Gastrocnemius medialis (tissue), 4 donors: ENCODE results near the gene MED10. TPM values are rescaled to one million over a fixed set of nuclear protein-coding genes. Genes with fewer than 3 reads are reported as not detected.

ENCODE experiments used
- ATAC-seq, 2 donors: fragments of 150-250 bp; one replicate each; pipeline ENCODE4 v1.9.1; 2016
- DNase-seq, 2 donors: peaks; one replicate each; pipeline ENCODE4 v3.0.0-alpha.2; 2019
- H3K27ac ChIP-seq, 4 donors: fragments of 200-600 bp; sonication (generic); 1 replicate in 1 of 4; 2 replicates in 3 of 4; pipeline ENCODE4 v1.5.1; 2016 to 2018; ENCODE audit warnings: mild to moderate bottlenecking in 2 of 4, moderate library complexity in 1 of 4
- H3K27me3 ChIP-seq, 3 donors: fragments of 200-600 bp; sonication (generic) in 2 of 3; 1 replicate in 1 of 3; 2 replicates in 2 of 3; pipeline versions ENCODE4 v1.5.1 to v1.6.0; 2016 to 2019; ENCODE audit warnings: mild to moderate bottlenecking in 1 of 3, moderate library complexity in 1 of 3
- H3K36me3 ChIP-seq, 2 donors: fragments of 200-600 bp; sonication (generic) in 1 of 2; one replicate each; pipeline ENCODE4 v1.5.1; 2017 to 2018
- H3K4me1 ChIP-seq, 2 donors: fragments of 200-600 bp; sonication (generic) in 1 of 2; one replicate each; pipeline ENCODE4 v1.5.1; 2016 to 2017; ENCODE audit warnings: mild to moderate bottlenecking in 2 of 2
- H3K4me3 ChIP-seq, 4 donors: fragments of 200-600 bp; sonication (generic) in 3 of 4; 1 replicate in 1 of 4; 2 replicates in 3 of 4; pipeline ENCODE4 v1.5.1; 2016 to 2019; ENCODE audit warnings: mild to moderate bottlenecking in 2 of 4
- H3K9me3 ChIP-seq, 3 donors: fragments of 200-600 bp; sonication (generic) in 2 of 3; 1 replicate in 1 of 3; 2 replicates in 2 of 3; pipeline ENCODE4 v1.5.1; 2016 to 2019
- POLR2A ChIP-seq, 2 donors: fragments of 450-650 bp; IDR thresholded peaks; one replicate each; pipeline ENCODE4 v1.6.1; 2017; ENCODE audit warnings: antibody characterized with exemption in 2 of 2, mild to moderate bottlenecking in 2 of 2, moderate library complexity in 2 of 2
- in situ Hi-C, 4 donors: fragments of 200-750 bp; cut with MboI; loops; one replicate each; pipeline versions ENCODE4 v1.15.0 to v1.8.0; 2017; ENCODE audit warnings: low sequenced_read_pairs in 4 of 4
- intact Hi-C: fragments of 100-400 bp; cut with DNase I; formaldehyde crosslinking; loops from one replicate; pipeline ENCODE4 v1.15.1; 2023; ENCODE audit warnings: low total_unique reads
- total RNA-seq, 4 donors: library from RNA; depleted of rRNA; stranded (reverse); fragments of >200 nt; gene quantifications; one replicate each; pipeline versions ENCODE4 v1.1.0 to v1.2.3, GENCODE V29; 2016
- TF ChIP-seq, protein P1 (sequence below), 5 experiments: fragments of 450-650 bp in 3 of 5; fragments of 200-600 bp in 2 of 5; sonication (generic) in 2 of 5; IDR thresholded peaks in 4 of 5; conservative IDR thresholded peaks in 1 of 5; 1 replicate in 4 of 5; 2 replicates in 1 of 5; pipeline ENCODE4 v1.5.1; 2016 to 2019; ENCODE audit warnings: antibody characterized with exemption in 5 of 5, mild to moderate bottlenecking in 3 of 5, moderate library complexity in 3 of 5

The MED10 gene
- total RNA-seq, 4 donors from 2014 or later = 15.9 to 37.5 (median 32.2) TPM

DNA sequence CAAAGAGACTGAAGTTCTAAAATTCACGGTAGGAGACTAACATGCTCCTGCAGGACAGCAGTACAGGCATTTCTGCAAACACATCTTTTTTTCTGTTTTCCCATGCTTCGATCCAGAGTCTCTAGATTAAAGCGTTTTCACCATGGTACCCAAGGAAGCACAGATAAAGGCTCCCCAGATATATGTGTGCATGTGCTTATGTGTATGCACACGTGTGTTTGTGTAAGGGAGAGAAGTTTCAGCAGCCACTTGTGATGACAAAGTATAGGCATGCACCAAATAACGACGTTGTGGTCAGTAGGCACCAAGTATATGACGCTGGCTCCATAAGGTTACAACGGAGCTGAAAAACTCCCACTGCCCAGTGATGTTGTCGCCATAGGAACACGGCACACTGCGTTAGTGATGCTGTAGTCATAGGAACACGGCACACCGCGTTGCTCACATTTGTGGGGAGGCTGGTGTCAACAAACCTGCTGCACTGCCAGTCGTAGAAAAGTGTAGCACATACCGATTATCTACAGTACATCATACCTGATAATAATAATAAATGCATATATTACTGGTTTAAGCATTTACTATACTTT is 21.7 kb downstream of the MED10 start:
- DNase-seq (no peak), ATAC-seq (no peak)
- intact Hi-C loops = no loop called here
- TF ChIP-seq POLR2A (IDR thresholded peaks at IDR 0.05) = no peak
- TF ChIP-seq, protein P1, sequence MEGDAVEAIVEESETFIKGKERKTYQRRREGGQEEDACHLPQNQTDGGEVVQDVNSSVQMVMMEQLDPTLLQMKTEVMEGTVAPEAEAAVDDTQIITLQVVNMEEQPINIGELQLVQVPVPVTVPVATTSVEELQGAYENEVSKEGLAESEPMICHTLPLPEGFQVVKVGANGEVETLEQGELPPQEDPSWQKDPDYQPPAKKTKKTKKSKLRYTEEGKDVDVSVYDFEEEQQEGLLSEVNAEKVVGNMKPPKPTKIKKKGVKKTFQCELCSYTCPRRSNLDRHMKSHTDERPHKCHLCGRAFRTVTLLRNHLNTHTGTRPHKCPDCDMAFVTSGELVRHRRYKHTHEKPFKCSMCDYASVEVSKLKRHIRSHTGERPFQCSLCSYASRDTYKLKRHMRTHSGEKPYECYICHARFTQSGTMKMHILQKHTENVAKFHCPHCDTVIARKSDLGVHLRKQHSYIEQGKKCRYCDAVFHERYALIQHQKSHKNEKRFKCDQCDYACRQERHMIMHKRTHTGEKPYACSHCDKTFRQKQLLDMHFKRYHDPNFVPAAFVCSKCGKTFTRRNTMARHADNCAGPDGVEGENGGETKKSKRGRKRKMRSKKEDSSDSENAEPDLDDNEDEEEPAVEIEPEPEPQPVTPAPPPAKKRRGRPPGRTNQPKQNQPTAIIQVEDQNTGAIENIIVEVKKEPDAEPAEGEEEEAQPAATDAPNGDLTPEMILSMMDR (IDR thresholded peaks at IDR 0.05 in 4 of 5, conservative IDR thresholded peaks at IDR 0.05 in 1 of 5) = no peak
- in situ Hi-C loops = loop anchor here in 1 of 4 donors (25.0 kb wide), 1 partner anchor 381 kb away; no protein-coding TSS in a partner anchor
- no peaks in the 10 kb centered on the region for H3K9me3 ChIP-seq
- peaks cover 0 to 14% of the 10 kb centered on the region in 2 donors for H3K36me3 ChIP-seq
- H3K27me3 ChIP-seq = no peaks in the 10 kb centered on the region
- H3K4me1 ChIP-seq = no peaks in the 10 kb centered on the region
- H3K4me3 ChIP-seq = no peak overlapping the region
- no peak overlapping the region for H3K27ac ChIP-seq

DNA sequence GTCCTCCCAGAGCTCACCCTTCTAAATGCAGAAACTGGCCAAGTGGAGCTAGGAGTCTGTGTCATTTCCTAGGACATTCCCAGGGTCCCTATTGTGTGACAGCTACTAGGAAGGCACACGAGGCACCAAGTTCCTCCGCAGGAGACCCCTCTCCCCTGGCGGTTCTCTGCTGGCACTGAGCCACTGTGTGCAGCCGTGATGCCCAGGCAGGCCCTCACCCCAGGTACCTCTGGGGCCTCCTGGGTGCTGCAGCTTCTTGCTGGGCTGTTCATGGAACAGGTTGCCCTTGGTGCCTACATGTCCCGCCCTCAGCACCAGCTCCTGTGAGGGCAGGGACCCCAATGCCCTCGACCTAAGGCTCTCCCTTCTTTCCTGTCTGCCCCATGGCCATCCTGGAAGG is 23.1 kb downstream of the MED10 start:
- Histone ChIP-seq H3K27ac (no peak overlapping the region), H3K36me3 (peaks cover 0 to 8% of the 10 kb centered on the region in 2 donors), H3K4me3 (no peak overlapping the region), H3K9me3 (no peaks in the 10 kb centered on the region), H3K27me3 (no peaks in the 10 kb centered on the region), H3K4me1 (no peaks in the 10 kb centered on the region)
- no peak for TF ChIP-seq POLR2A (IDR thresholded peaks at IDR 0.05)
- TF ChIP-seq, protein P1 (IDR thresholded peaks at IDR 0.05 in 4 of 5, conservative IDR thresholded peaks at IDR 0.05 in 1 of 5) = no peak
- intact Hi-C loops = no loop called here
- in situ Hi-C loops = loop anchor here in 1 of 4 donors (25.0 kb wide), 1 partner anchor 382 kb away; no protein-coding TSS in a partner anchor
- DNase-seq (no peak), ATAC-seq (no peak)

DNA sequence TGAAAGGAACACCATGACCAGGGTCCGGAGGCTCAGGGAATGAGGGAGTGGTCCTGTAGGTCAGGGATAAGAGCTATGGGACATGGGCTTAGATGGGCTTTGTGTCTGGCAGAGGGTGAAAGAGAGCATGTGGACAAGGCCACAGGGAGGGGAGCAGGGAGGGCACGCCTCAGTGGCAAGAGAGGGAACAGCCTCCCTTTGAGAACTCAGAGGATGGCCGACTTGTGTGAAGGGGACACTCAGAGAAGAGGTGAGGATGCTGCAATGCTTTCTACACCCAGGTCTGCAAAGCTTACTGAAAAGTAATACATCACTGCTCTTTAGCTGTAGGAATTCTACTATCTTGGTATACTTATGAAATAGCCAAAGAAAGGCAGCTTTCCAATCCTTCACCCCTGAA is 23.5 kb downstream of the MED10 start:
- ATAC-seq (no peak), DNase-seq (no peak)
- Histone ChIP-seq H3K36me3 (peaks cover 0 to 8% of the 10 kb centered on the region in 2 donors), H3K4me3 (no peak overlapping the region), H3K27ac (no peak overlapping the region), H3K4me1 (no peaks in the 10 kb centered on the region), H3K27me3 (no peaks in the 10 kb centered on the region), H3K9me3 (no peaks in the 10 kb centered on the region)
- intact Hi-C loops = no loop called here
- no peak for TF ChIP-seq POLR2A (IDR thresholded peaks at IDR 0.05)
- TF ChIP-seq, protein P1 (IDR thresholded peaks at IDR 0.05 in 4 of 5, conservative IDR thresholded peaks at IDR 0.05 in 1 of 5) = no peak
- in situ Hi-C loops = loop anchor here in 1 of 4 donors (25.0 kb wide), 1 partner anchor 382 kb away; no protein-coding TSS in a partner anchor

DNA sequence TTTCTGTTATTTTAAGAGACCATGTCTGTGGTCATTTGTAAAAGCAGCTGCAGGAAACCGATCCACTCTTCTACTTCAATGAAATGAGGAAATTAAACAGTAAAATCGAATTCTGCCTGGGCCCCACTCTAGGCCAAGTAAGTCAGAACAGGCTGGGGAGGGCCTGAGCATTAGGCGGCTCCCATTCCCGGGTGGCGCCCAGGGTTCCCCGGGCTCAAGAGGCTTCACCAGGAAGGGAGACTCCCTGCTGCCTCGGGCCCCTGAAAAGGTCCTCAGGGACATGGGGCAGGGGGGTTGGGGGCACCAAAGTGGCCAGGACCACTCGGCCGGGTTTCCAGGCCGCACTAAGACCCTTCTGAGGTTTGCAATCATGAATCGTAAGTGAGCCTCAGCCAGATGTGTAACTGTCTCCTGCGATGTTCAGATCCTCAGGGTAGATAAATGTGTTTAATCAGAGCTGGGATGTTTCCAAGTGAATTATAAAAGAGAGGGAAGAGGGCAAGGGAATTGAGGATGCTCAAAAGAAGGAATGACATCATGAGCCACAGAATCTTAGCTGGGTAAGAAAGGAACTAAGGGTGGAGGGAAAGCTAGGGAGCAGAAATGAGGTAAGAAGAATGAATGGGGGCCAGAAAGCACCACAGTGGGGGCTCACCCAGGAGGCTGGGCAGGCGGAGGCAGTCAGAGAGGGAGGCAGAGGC is 24.6 kb downstream of the MED10 start:
- H3K27ac ChIP-seq = no peak overlapping the region
- no peak overlapping the region for H3K4me3 ChIP-seq
- H3K4me1 ChIP-seq = no peaks in the 10 kb centered on the region
- ATAC-seq = no peak
- in situ Hi-C loops = loop anchor here in 1 of 4 donors (25.0 kb wide), 1 partner anchor 384 kb away; no protein-coding TSS in a partner anchor
- intact Hi-C loops = no loop called here
- peaks cover 0 to 8% of the 10 kb centered on the region in 2 donors for H3K36me3 ChIP-seq
- H3K9me3 ChIP-seq = no peaks in the 10 kb centered on the region
- DNase-seq = no peak
- H3K27me3 ChIP-seq = no peaks in the 10 kb centered on the region
- no peak for TF ChIP-seq POLR2A (IDR thresholded peaks at IDR 0.05)
- TF ChIP-seq, protein P1 (IDR thresholded peaks at IDR 0.05 in 4 of 5, conservative IDR thresholded peaks at IDR 0.05 in 1 of 5) = no peak
